ENCODE data around the gene NTM. TPM values are rescaled to one million over a fixed set of nuclear protein-coding genes. Genes with fewer than 3 reads are reported as not detected.
A peak's percentile ranks its signal among the peaks of the same experiment; 100 is the strongest.

The NTM gene
- total RNA-seq, 2 donors from 2014 or later = 0.26 to 3.6 TPM

DNA sequence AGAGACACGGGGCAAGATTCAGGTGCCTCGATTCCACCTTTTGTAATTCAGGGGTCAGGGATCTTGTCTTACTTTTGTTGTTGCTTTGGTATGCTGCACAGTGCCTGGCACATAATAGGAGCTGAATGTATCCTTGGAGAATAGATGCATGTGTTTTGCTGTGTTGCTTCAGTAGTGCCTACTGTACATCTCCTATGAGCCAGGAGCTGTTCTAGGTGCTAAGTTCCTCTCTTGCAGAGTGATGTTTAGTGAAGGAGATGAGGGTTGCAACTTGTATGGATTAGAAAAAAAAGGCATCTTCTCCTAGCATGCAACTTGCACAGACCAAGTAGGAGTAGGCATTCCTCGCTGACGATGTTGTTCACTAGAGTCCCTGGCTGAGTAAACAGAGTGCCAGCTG lies 555.4 kb downstream of the NTM start:
- Histone ChIP-seq H3K4me1 (peaks cover 34% of the 10 kb centered on the region), H3K36me3 (replicated peaks in 1 of 2; ENCODE audit: insufficient read depth in 1 of 2, low read depth in 2 of 2) (no peaks in the 10 kb centered on the region), H3K9me3 (no peaks in the 10 kb centered on the region), H3K27ac (peak overlapping the region in 1 of 4 donors; percentile 13), H3K27me3 (no peaks in the 10 kb centered on the region), H3K4me3 (no peak overlapping the region)
- 90 to 94% methylated on average over 4 of the region's 4 CpGs for WGBS, 2 donors
- intact Hi-C loops (cut with DNase I) = no loop called here
- DNase-seq = no peak
- no peak for ATAC-seq
- no peak for TF ChIP-seq CTCF (IDR thresholded peaks at IDR 0.05)
- no peak for TF ChIP-seq POLR2A (IDR thresholded peaks at IDR 0.05)

- no peaks in the 10 kb centered on the region for H3K9me3 ChIP-seq
- no peak for TF ChIP-seq CTCF (IDR thresholded peaks at IDR 0.05)
- no peak for TF ChIP-seq POLR2A (IDR thresholded peaks at IDR 0.05)
- intact Hi-C loops (cut with DNase I) = no loop called here
- peaks cover 34% of the 10 kb centered on the region for H3K4me1 ChIP-seq
- H3K36me3 ChIP-seq (replicated peaks in 1 of 2; ENCODE audit: insufficient read depth in 1 of 2, low read depth in 2 of 2) = no peaks in the 10 kb centered on the region
- DNase-seq = no peak
- no peak overlapping the region for H3K4me3 ChIP-seq
- no peak overlapping the region for H3K27ac ChIP-seq
- 81 to 83% methylated on average over 11 of the region's 11 CpGs for WGBS, 2 donors
- no peaks in the 10 kb centered on the region for H3K27me3 ChIP-seq
- ATAC-seq = no peak
These were observed 558.6 kb downstream of the NTM start for GRCh38 chr11:131928992-131929391.

DNA sequence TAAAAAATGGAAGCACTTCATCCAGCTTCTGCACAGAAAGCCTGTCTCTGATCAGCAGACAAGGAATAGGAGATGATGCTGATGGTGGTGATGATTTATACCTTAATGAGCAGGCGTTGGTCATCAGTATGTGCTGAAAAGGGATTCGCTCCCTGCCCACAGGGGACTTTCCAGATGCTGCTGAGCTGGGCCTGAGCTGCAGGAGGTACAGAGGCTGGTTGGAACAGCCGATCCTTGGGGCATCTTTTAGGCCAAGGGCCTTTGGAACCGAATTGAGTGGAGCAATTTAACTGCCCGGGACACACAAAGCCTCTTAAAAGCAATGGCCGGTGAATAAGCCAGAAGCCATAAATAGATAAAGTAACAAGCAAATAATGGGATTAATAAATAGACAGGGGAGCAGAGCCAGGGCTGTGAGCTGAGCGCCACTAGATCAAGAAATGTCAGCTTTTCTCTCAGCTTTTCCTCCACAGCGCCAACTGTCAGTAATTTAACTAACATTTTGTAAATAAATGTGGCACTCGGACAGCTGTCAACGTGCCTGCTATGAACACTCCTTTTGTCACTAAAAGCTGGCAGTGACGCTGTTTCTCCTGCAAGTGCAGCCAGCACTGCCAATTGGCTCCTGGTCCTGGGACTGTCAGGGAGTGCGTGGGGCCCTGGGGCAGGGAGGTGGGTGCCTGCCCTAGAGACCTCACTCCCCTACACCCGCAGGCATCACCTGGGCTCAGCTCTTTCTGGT lies 562.3 kb downstream of the NTM start:
- no peak overlapping the region for H3K4me3 ChIP-seq
- ATAC-seq (peak; percentile 45), DNase-seq (peak in 3 of 4 donors; percentile 31 to 57 (median 33))
- H3K4me1 ChIP-seq = peaks cover 10% of the 10 kb centered on the region
- no peak overlapping the region for H3K27ac ChIP-seq
- H3K9me3 ChIP-seq = no peaks in the 10 kb centered on the region
- intact Hi-C loops (cut with DNase I) = no loop called here
- TF ChIP-seq CTCF (IDR thresholded peaks at IDR 0.05) = no peak
- TF ChIP-seq POLR2A (IDR thresholded peaks at IDR 0.05) = no peak
- no peaks in the 10 kb centered on the region for H3K27me3 ChIP-seq
- H3K36me3 ChIP-seq (replicated peaks in 1 of 2; ENCODE audit: insufficient read depth in 1 of 2, low read depth in 2 of 2) = no peaks in the 10 kb centered on the region
- WGBS, 2 donors = 23 to 37% methylated on average over 12 to 13 of the region's 13 CpGs

GRCh38 chr11:131934006-131934405 lies 563.6 kb downstream of the NTM start:
- no peak for DNase-seq
- Histone ChIP-seq H3K4me3 (no peak overlapping the region), H3K36me3 (replicated peaks in 1 of 2; ENCODE audit: insufficient read depth in 1 of 2, low read depth in 2 of 2) (no peaks in the 10 kb centered on the region), H3K27ac (no peak overlapping the region), H3K9me3 (no peaks in the 10 kb centered on the region), H3K4me1 (peaks cover 10% of the 10 kb centered on the region), H3K27me3 (no peaks in the 10 kb centered on the region)
- ATAC-seq = no peak
- WGBS, 2 donors = 74 to 78% methylated on average over 4 of the region's 4 CpGs
- intact Hi-C loops (cut with DNase I) = no loop called here
- no peak for TF ChIP-seq CTCF (IDR thresholded peaks at IDR 0.05)
- TF ChIP-seq POLR2A (IDR thresholded peaks at IDR 0.05) = no peak

DNA sequence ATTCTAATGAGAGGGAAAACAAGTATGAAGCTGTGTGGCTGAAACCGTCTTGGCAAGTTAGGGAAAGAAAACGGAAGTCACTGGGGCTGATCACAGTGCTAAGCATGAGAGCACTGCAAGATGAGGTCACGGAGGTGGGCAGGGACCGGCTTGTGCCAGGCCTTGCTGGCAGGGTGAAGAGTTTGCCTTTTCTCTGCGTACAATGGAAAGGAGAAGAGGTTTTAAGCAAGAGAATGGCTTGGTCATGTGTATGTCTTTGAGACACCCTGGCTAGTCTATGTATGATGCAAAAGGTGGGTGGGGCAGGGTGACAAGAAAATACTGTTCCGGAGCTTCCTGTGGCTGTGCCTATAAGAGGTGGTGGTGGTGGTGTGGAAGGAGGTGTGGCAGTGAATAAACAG lies 567.9 kb downstream of the NTM start:
- H3K4me3 ChIP-seq = no peak overlapping the region
- WGBS, 2 donors = 59 to 67% methylated on average over 6 of the region's 6 CpGs
- TF ChIP-seq POLR2A (IDR thresholded peaks at IDR 0.05) = no peak
- TF ChIP-seq CTCF (IDR thresholded peaks at IDR 0.05) = no peak
- H3K4me1 ChIP-seq = peaks cover 1% of the 10 kb centered on the region
- intact Hi-C loops (cut with DNase I) = no loop called here
- H3K27ac ChIP-seq = no peak overlapping the region
- no peaks in the 10 kb centered on the region for H3K27me3 ChIP-seq
- no peaks in the 10 kb centered on the region for H3K36me3 ChIP-seq (replicated peaks in 1 of 2; ENCODE audit: insufficient read depth in 1 of 2, low read depth in 2 of 2)
- no peak for ATAC-seq
- no peak for DNase-seq
- no peaks in the 10 kb centered on the region for H3K9me3 ChIP-seq
